Measurements from ENCODE around the gene NXN.
"Not testable (repeated sequence)": the region's sequence is repeated elsewhere in the genome, so short reads cannot be mapped to it uniquely, and the experiment has no call there.

Gene NXN

GRCh38 chr17:791829-792228 is 187.7 kb downstream of the NXN start:
- DNase-seq, result no peak

DNA sequence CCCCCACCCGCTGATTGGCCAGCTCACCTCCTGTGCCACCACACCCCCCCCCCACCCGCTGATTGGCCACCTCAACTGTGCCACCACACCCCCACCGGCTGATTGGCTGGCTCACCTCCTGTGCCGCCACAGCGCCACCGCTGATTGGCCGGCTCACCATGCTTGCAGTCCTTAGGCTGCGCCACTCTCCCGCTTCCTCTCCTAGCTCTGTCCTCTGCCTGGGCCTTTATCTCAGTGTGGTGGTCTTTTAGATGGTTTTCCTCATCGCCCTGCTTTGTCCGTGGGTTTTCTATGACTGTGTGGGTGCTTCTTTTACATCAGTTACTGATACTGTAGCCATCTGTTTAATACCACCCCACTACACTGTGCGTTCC is 188.7 kb downstream of the NXN start:
- DNase-seq, result not testable (repeated sequence)

- not testable (repeated sequence) for DNase-seq
These were observed 189.4 kb downstream of the NXN start for GRCh38 chr17:789931-790873.

- no peak for DNase-seq
These were observed 190.3 kb downstream of the NXN start for GRCh38 chr17:789160-789840.

- DNase-seq, result no peak
These were observed 191.0 kb downstream of the NXN start for GRCh38 chr17:788551-788950.

DNA sequence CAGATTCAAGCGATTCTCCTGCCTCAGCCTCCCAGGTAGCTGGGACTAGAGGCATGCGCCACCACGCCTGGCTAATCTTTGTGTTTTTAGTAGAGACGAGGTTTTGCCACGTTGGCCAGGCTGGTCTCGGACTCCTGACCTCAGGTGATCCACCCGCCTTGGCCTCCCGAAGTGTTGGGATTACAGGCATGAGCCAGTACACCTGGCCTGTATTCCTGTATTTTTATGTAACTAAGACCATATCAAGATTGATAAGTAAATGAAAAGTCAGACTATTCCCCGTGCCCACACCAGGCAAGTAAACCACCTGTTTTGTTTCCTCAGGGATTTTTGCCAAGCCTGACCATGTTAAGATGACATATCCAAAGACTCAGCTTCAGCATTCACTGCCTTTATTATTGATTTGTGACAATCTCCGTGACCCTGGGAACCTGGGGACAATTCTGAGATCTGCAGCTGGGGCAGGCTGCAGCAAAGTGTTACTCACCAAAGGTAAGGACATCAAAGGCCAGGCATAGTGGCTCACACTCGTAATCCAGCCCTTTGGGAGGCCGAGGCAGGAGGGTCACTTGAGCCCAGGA is 191.8 kb downstream of the NXN start:
- no peak for DNase-seq

DNA sequence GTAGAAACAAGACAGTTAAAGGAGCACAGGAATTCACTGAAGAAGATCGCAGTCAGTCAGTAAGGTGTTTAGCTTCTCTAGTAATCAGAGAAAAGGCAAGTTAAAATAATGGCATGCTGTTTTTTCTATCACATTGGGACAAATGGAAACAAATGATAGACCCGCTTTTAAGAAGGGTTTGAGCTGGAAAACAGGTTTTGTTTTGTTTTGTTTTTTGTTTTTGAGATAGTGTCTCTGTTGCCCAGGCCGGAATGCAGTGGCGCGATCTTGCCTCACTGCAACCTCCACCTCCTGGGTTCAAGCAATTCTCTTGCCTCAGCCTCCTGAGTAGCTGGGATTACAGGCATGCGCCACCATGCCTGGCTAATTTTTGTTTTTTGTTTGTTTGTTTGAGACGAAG is 193.7 kb downstream of the NXN start:
- DNase-seq, result not testable (repeated sequence)

DNA sequence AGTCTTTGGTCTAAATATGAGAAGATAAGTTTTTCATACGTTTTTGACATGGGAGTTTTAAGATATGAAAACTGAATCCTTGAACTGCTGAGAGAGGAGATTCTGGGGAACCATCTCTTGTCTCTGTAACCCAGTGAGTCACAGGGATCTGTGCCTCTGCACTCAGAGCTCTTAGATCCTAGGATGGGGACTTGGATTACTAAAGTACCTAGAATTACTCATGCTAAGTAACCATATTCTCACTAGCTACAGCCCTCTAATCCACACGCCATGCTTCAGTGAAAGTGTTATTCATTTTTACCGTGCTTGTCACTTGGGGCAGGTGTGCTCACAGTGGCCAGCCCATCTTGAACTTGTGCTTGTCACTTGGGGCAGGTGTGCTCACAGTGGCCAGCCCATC is 195.4 kb downstream of the NXN start:
- no peak for DNase-seq

- peak; percentile 30 for DNase-seq
These were observed 197.5 kb downstream of the NXN start, which contains the start of the genes GLOD4 and MRM3 for GRCh38 chr17:781805-782731. Gene GLOD4, minus strand, starts transcription at chr17:782280. Its CDS starts 25 bp downstream, at chr17:782255. Gene MRM3, plus strand, starts transcription at chr17:782353. Its CDS starts 26 bp downstream, at chr17:782379.

GRCh38 chr17:778096-778495 is 201.5 kb downstream of the NXN start:
- no peak for DNase-seq

- DNase-seq, result no peak
These were observed 205.3 kb downstream of the NXN start for GRCh38 chr17:774313-774584.

GRCh38 chr17:773467-774312 is 205.9 kb downstream of the NXN start:
- DNase-seq, result no peak

DNA sequence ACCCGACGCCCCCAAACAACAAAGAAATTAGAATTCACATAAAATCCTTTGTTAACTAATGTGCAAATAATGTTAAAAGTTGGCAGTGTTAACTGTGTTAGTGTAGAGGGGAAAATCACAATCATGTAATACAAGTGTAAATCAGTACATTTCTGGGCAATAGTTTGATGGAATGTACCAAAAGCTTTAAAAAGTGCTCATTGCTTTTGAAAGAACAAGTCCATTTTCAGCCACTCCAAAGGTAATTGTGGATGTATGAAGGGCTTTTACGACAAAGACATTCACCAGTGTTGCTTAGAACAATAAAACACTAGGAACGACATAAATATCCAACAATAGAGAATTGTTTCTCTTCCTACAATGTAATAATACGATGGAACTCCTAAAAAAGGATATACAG is 206.6 kb downstream of the NXN start:
- DNase-seq, result no peak

DNA sequence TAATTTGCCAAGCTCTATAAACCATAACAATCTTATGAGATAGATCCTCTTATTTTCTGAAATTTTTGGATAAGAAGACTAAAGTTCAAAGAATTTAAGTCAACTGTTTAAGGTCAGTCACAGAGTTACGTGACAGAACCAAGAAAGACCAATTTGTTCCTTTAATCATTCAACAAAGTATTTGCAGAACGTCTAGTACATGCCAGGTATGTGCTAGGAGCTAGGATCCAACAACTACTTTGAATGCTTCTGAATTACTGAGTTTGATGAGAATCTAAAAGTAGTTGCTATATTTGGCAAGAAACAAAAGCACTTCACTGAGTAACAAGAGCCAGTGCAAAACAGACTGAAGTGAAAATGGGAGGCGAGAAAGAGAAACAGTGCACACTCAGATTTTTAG is 212.5 kb downstream of the NXN start:
- no peak for DNase-seq

GRCh38 chr17:760371-760770 is 219.2 kb downstream of the NXN start:
- no peak for DNase-seq

GRCh38 chr17:759964-760363 is 219.6 kb downstream of the NXN start:
- no peak for DNase-seq

- not testable (repeated sequence) for DNase-seq
These were observed 223.5 kb downstream of the NXN start for GRCh38 chr17:756010-756567.

- DNase-seq, result not testable (repeated sequence)
These were observed 224.1 kb downstream of the NXN start for GRCh38 chr17:755319-755961.

- DNase-seq, result no peak
These were observed 226.2 kb downstream of the NXN start for GRCh38 chr17:753418-753817.

DNA sequence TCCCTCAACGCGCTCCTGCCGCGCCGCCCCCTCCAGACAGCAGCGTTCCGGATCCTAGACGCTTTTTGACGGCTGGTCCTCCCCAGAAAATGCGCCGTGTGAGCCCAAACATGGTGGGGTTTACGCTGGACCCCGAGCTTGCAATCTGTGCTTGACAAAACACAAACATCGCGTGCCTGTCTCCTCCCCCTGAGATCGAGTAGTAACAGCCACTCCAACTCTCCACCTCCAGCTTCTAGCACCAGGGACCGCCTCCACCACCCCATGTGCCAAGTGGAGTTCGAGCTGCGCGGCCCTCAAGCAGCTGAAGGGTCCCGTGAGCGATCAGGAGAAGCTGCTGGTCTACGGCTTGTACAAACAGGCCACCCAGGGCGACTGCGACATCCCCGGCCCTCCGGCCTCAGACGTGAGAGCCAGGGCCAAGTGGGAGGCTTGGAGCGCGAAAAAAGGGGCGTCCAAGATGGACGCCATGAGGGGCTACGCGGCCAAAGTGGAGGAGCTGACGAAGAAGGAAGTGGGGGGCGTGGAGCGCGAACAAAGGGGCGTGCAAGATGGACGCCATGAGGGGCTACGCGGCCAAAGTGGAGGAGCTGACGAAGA is 226.9 kb downstream of the NXN start:
- DNase-seq, result no peak

Data from NCI-H1436 treated with DMSO at 0.1 percent for 48 hours (cell line).